Measurements from ENCODE around the gene FAM151A.

Gene FAM151A

GRCh38 chr1:54606096-54606989 is 17.0 kb downstream of the FAM151A start:
- TF ChIP-seq, protein P1, sequence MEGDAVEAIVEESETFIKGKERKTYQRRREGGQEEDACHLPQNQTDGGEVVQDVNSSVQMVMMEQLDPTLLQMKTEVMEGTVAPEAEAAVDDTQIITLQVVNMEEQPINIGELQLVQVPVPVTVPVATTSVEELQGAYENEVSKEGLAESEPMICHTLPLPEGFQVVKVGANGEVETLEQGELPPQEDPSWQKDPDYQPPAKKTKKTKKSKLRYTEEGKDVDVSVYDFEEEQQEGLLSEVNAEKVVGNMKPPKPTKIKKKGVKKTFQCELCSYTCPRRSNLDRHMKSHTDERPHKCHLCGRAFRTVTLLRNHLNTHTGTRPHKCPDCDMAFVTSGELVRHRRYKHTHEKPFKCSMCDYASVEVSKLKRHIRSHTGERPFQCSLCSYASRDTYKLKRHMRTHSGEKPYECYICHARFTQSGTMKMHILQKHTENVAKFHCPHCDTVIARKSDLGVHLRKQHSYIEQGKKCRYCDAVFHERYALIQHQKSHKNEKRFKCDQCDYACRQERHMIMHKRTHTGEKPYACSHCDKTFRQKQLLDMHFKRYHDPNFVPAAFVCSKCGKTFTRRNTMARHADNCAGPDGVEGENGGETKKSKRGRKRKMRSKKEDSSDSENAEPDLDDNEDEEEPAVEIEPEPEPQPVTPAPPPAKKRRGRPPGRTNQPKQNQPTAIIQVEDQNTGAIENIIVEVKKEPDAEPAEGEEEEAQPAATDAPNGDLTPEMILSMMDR (conservative IDR thresholded peaks at IDR 0.05), result no peak
- no peak overlapping the region for H3K27ac ChIP-seq

GRCh38 chr1:54604572-54605370 is 18.6 kb downstream of the FAM151A start:
- no peak overlapping the region for H3K27ac ChIP-seq
- TF ChIP-seq, protein P1 (conservative IDR thresholded peaks at IDR 0.05), result no peak

GRCh38 chr1:54604051-54604450 is 19.3 kb downstream of the FAM151A start:
- no peak overlapping the region for H3K27ac ChIP-seq
- TF ChIP-seq, protein P1 (conservative IDR thresholded peaks at IDR 0.05), result no peak

- TF ChIP-seq, protein P1 (conservative IDR thresholded peaks at IDR 0.05), result no peak
- no peak overlapping the region for H3K27ac ChIP-seq
Observed at GRCh38 chr1:54603241-54603640, 20.1 kb downstream of the FAM151A start.

DNA sequence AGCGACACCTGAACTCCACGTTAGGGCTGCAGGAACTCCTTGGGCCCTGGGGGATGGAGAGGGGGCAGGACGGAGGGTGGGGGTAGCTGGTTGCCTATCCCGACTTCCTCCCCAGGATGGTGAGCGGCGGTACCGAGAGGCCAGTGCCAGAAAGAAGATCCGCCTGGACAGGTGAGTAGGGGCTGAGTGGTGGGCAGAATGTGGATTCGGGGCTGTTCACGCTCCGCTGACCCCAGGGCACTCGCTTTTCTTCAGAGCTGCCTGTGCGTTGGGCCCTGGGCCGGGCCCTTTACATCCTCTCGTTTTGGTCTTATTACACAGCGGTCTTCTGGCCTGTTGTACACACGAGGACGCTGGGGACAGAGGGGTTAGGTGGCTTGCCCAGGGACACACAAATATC is 20.8 kb downstream of the FAM151A start:
- H3K27ac ChIP-seq, result no peak overlapping the region
- TF ChIP-seq, protein P1 (conservative IDR thresholded peaks at IDR 0.05), result no peak

DNA sequence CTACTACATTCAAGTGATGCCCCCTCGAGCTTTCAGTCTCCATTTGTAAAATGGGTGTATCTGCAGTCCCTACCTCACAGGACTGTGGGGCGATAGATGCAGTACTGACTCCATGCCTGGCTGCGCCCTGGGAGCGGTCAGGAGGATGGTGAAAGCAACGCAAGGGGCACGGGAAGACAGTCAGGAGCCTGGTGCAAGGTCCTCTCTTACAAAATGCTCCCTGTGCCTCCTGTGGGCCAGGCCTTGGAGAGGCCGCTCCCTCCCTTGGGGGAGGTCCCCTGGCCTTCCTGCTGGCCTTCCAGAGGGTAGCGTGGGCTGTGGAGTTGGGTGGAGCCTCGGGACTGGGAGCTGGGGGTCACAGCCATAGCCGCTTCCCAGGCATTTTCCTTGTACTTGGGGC is 21.6 kb downstream of the FAM151A start:
- no peak overlapping the region for H3K27ac ChIP-seq
- TF ChIP-seq, protein P1 (conservative IDR thresholded peaks at IDR 0.05), result no peak

All from VCaP (cell line).